DMS 273 (cell line): ENCODE data around the gene TBCD.

Experiments used
- DNase-seq: peaks from one replicate; lab custom pipeline; 2025; ENCODE audit not compliant: unreplicated experiment; lab: John Stamatoyannopoulos, UW

The TBCD gene

GRCh38 chr17:82933911-82934310 is 182.0 kb downstream of the TBCD start:
- no peak for DNase-seq

- DNase-seq = no peak
These were observed 184.3 kb downstream of the TBCD start for GRCh38 chr17:82935966-82936767.

DNA sequence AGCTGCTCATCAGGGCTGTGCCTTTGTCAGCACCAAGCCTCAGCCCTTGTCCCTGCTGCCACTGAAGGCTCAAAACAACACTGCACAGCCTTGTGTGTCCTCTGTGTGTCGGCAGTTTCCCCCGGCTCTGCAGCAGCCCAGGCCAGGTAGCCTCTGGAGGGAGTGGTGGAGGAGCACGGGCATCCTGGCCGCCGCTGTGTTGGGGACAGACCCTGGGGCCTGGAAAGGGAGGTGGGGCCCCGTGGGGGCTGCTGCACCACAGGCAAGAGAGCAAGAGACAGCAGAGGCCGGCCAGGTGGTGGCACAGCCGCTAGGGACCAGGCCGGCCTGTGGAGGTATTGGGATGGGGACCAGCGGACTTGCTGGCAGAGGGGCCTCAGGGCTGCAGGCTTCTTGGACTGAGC is 184.9 kb downstream of the TBCD start:
- no peak for DNase-seq

GRCh38 chr17:82937411-82938371 is 185.8 kb downstream of the TBCD start:
- no peak for DNase-seq

DNA sequence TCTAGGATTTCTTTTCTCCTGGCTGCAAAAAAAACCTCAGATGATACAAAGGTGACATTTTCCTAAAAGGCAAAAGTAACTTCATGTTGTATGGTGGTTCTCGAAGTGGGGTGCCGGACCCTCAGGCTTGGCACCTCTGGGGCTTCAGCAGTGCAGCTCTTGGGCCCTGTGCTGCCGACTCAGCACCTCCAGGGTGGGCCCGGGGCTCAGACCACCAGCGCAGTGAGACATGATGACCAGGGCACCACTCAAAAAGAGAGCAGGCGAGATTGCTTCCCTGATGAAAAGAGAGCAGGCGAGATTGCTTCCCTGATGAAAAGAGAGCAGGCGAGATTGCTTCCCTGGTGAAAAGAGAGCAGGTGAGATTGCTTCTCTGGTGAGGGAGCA is 186.6 kb downstream of the TBCD start:
- no peak for DNase-seq

DNA sequence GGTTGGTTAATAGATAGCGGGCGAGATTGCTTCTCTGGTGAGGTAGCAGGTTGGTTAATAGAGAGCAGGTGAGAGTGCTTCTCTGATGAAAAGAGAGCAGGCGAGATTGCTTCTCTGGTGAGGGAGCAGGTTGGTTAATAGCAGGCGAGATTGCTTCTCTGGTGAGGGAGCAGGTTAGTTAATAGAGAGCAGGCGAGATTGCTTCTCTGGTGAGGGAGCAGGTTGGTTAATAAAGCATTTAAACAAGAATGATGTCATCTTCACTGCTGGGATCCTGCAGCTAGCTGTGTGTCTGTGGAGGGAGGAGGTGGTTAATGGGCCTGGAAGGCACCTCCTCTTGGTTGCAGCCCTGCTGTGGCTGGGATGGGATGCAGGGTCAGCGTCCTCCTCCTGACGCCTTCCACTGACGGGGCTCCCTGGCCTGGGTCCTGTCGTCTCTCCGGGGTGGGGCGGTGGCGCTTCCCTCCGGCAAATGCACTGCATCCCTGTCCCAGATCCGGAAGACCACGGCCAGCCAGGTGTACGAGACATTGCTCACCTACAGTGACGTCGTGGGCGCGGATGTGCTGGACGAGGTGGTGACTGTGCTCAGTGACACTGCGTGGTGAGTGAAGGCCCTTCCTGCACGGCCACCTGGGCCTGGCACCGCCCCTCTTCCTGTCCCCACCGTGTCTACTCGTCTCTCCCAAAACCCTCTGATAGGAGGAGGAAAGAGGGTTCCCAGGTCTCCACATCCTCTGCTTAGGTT is 187.2 kb downstream of the TBCD start:
- DNase-seq = no peak

GRCh38 chr17:82939621-82940135 is 187.8 kb downstream of the TBCD start:
- no peak for DNase-seq

- no peak for DNase-seq
These were observed 188.6 kb downstream of the TBCD start for GRCh38 chr17:82940226-82941020.

- no peak for DNase-seq
These were observed 189.4 kb downstream of the TBCD start for GRCh38 chr17:82941021-82942001.

GRCh38 chr17:82942166-82943130 is 190.6 kb downstream of the TBCD start:
- no peak for DNase-seq

GRCh38 chr17:82943339-82943738 is 191.5 kb downstream of the TBCD start:
- no peak for DNase-seq

- DNase-seq = no peak
These were observed 191.9 kb downstream of the TBCD start for GRCh38 chr17:82943751-82944150.

DNA sequence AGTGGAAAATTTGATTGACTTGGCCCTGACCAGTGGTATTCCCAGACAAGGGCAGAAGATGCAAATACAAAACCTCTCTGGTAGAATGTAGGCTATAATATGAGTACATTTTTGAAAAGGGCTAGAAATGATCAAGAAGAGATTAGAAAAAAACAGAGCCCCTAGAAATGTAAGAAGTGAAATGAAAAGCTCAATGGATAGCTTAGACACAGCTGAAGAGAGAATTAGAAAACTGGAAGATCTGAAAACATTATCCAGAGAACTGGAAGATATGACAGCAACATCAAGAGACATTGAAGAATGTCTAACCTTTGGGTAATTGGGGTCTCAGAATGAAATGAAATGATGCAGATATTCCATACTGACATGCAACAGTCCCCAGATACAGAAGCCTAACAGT is 193.1 kb downstream of the TBCD start:
- DNase-seq = no peak

- no peak for DNase-seq
These were observed 194.2 kb downstream of the TBCD start for GRCh38 chr17:82946081-82946480.

GRCh38 chr17:82947051-82947991 is 195.5 kb downstream of the TBCD start:
- no peak for DNase-seq

GRCh38 chr17:82948081-82948511 is 196.2 kb downstream of the TBCD start:
- DNase-seq = no peak

- no peak for DNase-seq
These were observed 197.1 kb downstream of the TBCD start for GRCh38 chr17:82948957-82949356.
